Testis (tissue), 3 donors: ENCODE measurements around the gene GAS2L2. TPM values are rescaled to one million over a fixed set of nuclear protein-coding genes. Genes with fewer than 3 reads are reported as not detected.

Source experiments
- DNase-seq: peaks from one replicate; pipeline ENCODE4 v3.0.0-alpha.2; 2019
- H3K27ac ChIP-seq, 2 donors: fragments of 200-600 bp; sonication (generic); one replicate each; pipeline ENCODE4 v1.5.1; 2019
- H3K27me3 ChIP-seq: fragments of 200-600 bp; sonication (generic); one replicate; pipeline ENCODE4 v1.5.1; 2019
- H3K36me3 ChIP-seq: fragments of 200-600 bp; sonication (generic); one replicate; pipeline ENCODE4 v1.5.1; 2017; ENCODE audit warnings: low read depth; ENCODE audit errors: missing control alignments
- H3K4me1 ChIP-seq: fragments of 200-600 bp; sonication (generic); one replicate; pipeline ENCODE4 v1.5.1; 2019
- H3K4me3 ChIP-seq, 2 donors: fragments of 200-600 bp; sonication (generic); one replicate each; pipeline ENCODE4 v1.5.1; 2017 to 2019
- H3K9me3 ChIP-seq: fragments of 200-600 bp; sonication (generic); one replicate; pipeline ENCODE4 v1.5.1; 2017
- POLR2A ChIP-seq: fragments of 450-650 bp; IDR thresholded peaks from one replicate; pipeline ENCODE4 v1.6.1; 2017; ENCODE audit warnings: antibody characterized with exemption, mild to moderate bottlenecking, moderate library complexity
- WGBS, 2 donors: methylation state at CpG; one replicate each; pipeline ENCODE4 v1.1.5; 2018; 5-methylcytosine and 5-hydroxymethylcytosine counted together
- intact Hi-C: fragments of 100-400 bp; cut with DNase I; formaldehyde crosslinking; loops from one replicate; pipeline ENCODE4 v1.15.1; 2023; ENCODE audit warnings: low total_unique reads
- polyA plus RNA-seq: library from polyadenylated mRNA; stranded (reverse); fragments of 350-450 nt; fragmentation: Illumina TruSeq; extraction: RNeasy Lipid Tissue Mini Kit (QIAGEN cat#74804); gene quantifications from one replicate; pipeline ENCODE4 v1.2.3, GENCODE V29; 2014; ENCODE audit warnings: low read depth, low replicate concordance; ENCODE audit not compliant: insufficient read depth
- total RNA-seq, 2 donors: library from RNA; depleted of rRNA; stranded (reverse); fragments of >200 nt; gene quantifications; one replicate each; pipeline ENCODE4 v1.2.3, GENCODE V29; 2016
- TF ChIP-seq, protein P1 (sequence below), 3 experiments: fragments of 450-650 bp in 2 of 3; fragments of 200-600 bp in 1 of 3; sonication (generic) in 1 of 3; IDR thresholded peaks; one replicate each; pipeline ENCODE4 v1.5.1; 2016 to 2019; ENCODE audit warnings: antibody characterized with exemption in 3 of 3, mild to moderate bottlenecking in 2 of 3, moderate library complexity in 1 of 3

GAS2L2 gene
- total and polyA plus RNA-seq, 3 donors from 2014 or later: 0.31 to 0.71 (median 0.62) TPM

DNA sequence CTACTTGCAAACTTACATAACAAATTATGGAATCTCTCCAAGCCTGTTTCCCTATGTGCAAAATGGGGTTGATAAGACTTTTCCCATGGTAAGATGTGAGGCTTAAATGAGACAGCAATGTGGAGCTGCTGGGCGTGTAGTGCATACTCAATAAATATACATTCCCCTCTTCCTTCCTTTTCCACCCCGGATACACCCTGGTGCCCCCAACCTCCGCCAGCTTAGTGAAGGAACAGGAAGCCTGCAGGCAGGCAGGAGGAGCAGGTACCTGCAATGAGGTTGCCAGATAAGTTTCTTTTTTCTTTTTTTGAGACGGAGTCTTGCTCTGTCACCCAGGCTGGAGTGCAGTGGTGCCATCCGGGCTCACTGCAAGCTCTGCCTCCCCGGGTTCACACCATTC lies 22.5 kb upstream of the GAS2L2 start:
- WGBS, 2 donors: 77 to 81% methylated on average over 6 of the region's 6 CpGs
- DNase-seq: no peak
- TF ChIP-seq POLR2A: no peak
- TF ChIP-seq, protein P1, sequence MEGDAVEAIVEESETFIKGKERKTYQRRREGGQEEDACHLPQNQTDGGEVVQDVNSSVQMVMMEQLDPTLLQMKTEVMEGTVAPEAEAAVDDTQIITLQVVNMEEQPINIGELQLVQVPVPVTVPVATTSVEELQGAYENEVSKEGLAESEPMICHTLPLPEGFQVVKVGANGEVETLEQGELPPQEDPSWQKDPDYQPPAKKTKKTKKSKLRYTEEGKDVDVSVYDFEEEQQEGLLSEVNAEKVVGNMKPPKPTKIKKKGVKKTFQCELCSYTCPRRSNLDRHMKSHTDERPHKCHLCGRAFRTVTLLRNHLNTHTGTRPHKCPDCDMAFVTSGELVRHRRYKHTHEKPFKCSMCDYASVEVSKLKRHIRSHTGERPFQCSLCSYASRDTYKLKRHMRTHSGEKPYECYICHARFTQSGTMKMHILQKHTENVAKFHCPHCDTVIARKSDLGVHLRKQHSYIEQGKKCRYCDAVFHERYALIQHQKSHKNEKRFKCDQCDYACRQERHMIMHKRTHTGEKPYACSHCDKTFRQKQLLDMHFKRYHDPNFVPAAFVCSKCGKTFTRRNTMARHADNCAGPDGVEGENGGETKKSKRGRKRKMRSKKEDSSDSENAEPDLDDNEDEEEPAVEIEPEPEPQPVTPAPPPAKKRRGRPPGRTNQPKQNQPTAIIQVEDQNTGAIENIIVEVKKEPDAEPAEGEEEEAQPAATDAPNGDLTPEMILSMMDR (IDR thresholded peaks at IDR 0.05): no peak
- intact Hi-C loops: no loop called here
- H3K27me3 ChIP-seq: no peaks in the 10 kb centered on the region
- H3K36me3 ChIP-seq: no peaks in the 10 kb centered on the region
- no peaks in the 10 kb centered on the region for H3K9me3 ChIP-seq
- peak overlapping the region in 1 of 2 donors; percentile 66 for H3K27ac ChIP-seq
- H3K4me3 ChIP-seq: no peak overlapping the region
- H3K4me1 ChIP-seq: peaks cover 18% of the 10 kb centered on the region

DNA sequence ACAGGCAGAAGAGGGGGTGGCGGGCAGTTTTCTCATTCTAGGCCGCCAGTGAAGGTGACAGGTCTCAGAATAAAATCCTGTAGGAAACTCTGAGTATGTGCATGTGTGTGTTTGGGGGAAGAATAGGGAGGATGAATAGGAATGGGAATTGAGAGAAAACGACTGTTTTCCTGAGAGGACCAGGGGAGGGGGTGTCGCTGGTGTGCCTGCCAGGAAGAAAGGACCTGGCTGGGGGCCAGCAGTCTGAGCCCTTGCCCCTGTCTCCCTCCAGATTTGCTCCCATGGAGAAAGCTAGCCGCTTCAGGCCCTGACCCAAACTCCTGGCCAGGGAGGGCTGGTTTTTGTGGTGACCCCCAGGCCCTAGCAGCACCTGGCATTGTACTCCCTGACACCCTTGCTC lies 22.0 kb upstream of the GAS2L2 start:
- Histone ChIP-seq H3K9me3 (no peaks in the 10 kb centered on the region), H3K27me3 (no peaks in the 10 kb centered on the region), H3K27ac (peak overlapping the region in 1 of 2 donors; percentile 66), H3K36me3 (no peaks in the 10 kb centered on the region), H3K4me1 (peaks cover 18% of the 10 kb centered on the region), H3K4me3 (no peak overlapping the region)
- intact Hi-C loops: no loop called here
- 66 to 68% methylated on average over 5 of the region's 5 CpGs for WGBS, 2 donors
- TF ChIP-seq, protein P1 (IDR thresholded peaks at IDR 0.05): no peak
- TF ChIP-seq POLR2A: no peak
- DNase-seq: no peak

- 51 to 60% methylated on average over 5 of the region's 5 CpGs for WGBS, 2 donors
- Histone ChIP-seq H3K4me3 (no peak overlapping the region), H3K4me1 (peaks cover 18% of the 10 kb centered on the region), H3K27me3 (no peaks in the 10 kb centered on the region), H3K36me3 (no peaks in the 10 kb centered on the region), H3K9me3 (no peaks in the 10 kb centered on the region), H3K27ac (peak overlapping the region in 1 of 2 donors; percentile 66)
- TF ChIP-seq POLR2A: no peak
- TF ChIP-seq, protein P1 (IDR thresholded peaks at IDR 0.05): no peak
- intact Hi-C loops: no loop called here
- DNase-seq: peak; percentile 65
Measured at GRCh38 chr17:35774499-35774898, 21.5 kb upstream of the GAS2L2 start.

DNA sequence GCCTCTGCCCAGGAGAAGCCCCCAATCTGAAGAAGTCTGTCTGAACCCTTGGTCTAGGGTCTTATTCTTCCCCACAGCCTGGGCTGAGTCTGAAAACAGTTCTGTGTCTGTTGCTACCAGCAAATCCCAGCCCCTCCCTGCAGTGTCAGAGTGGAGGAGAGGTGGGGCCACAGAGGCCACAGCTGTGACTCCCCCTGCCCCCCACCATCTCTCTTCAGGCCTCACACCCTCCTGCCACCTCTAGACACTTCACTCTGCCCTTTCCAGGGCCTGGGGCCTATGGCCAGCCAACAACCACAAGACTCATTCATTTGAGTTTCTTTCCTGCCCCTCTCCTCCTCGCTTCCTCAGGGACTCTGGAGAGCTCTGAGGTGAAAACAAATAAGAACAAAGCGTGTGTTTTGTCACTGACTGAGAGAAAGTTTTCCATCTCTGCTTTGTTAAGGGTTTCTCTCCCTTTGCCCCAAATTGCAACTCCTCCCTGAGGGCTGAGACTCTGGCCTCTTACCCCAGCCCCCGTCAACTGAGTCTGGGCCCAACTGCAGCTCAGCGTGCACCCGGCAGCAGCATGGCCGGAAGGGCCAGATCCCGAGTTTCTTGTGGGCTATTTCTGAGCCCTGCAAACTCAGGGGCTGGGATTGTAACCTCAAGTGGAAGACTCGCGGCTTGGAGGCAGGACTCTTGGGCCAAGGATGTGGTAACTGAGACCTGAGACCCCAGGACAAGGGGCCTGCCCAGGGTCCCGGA lies 20.8 kb upstream of the GAS2L2 start:
- Histone ChIP-seq H3K27me3 (no peaks in the 10 kb centered on the region), H3K27ac (peak overlapping the region; percentile 31 to 66), H3K36me3 (no peaks in the 10 kb centered on the region), H3K4me3 (no peak overlapping the region), H3K4me1 (peaks cover 18% of the 10 kb centered on the region), H3K9me3 (no peaks in the 10 kb centered on the region)
- TF ChIP-seq, protein P1 (IDR thresholded peaks at IDR 0.05): no peak
- 71% methylated on average over 3 to 10 of the region's 10 CpGs for WGBS, 2 donors
- intact Hi-C loops: no loop called here
- DNase-seq: no peak

GRCh38 chr17:35773129-35773528 lies 20.1 kb upstream of the GAS2L2 start:
- Histone ChIP-seq H3K4me1 (peaks cover 18% of the 10 kb centered on the region), H3K36me3 (no peaks in the 10 kb centered on the region), H3K9me3 (no peaks in the 10 kb centered on the region), H3K4me3 (no peak overlapping the region), H3K27ac (no peak overlapping the region), H3K27me3 (no peaks in the 10 kb centered on the region)
- DNase-seq: no peak
- WGBS, 2 donors: 92% methylated on average over 17 of the region's 20 CpGs; no CpG with 5 or more reads in 1 of the 2 donors
- TF ChIP-seq, protein P1 (IDR thresholded peaks at IDR 0.05): no peak
- TF ChIP-seq POLR2A: no peak
- intact Hi-C loops: no loop called here
